BE2C (cell line): Measurements from ENCODE around the gene JAKMIP1.

Source experiments
- DNase-seq: peaks from one replicate; pipeline ENCODE4 v3.0.0-alpha.2; 2020
- H3K27me3 ChIP-seq: fragments of 250-450 bp; sonication (Bioruptor Pico); 2 replicates; pipeline ENCODE4 v1.5.1; 2020; ENCODE audit warnings: mild to moderate bottlenecking
- H3K36me3 ChIP-seq: fragments of 250-450 bp; sonication (Bioruptor Pico); 2 replicates; pipeline ENCODE4 v1.5.1; 2020; ENCODE audit warnings: mild to moderate bottlenecking
- H3K4me1 ChIP-seq: fragments of 250-450 bp; sonication (Bioruptor Pico); 2 replicates; pipeline ENCODE4 v1.5.1; 2020
- H3K4me3 ChIP-seq: 2 replicates; pipeline ENCODE4 v1.5.1; 2011; ENCODE audit warnings: low read depth, low read length
- H3K9me3 ChIP-seq: fragments of 250-450 bp; sonication (Bioruptor Pico); 2 replicates; pipeline ENCODE4 v1.5.1; 2020
- CTCF ChIP-seq: IDR thresholded peaks from 2 replicates; pipeline ENCODE4 v1.5.1; 2012; ENCODE audit warnings: mild to moderate bottlenecking, low read depth, low read length

JAKMIP1 gene

GRCh38 chr4:6126971-6127745 lies 73.2 kb downstream of the JAKMIP1 start:
- TF ChIP-seq CTCF: no peak
- Histone ChIP-seq H3K36me3 (no peaks in the 10 kb centered on the region), H3K4me3 (no peak overlapping the region), H3K4me1 (no peaks in the 10 kb centered on the region), H3K27me3 (no peaks in the 10 kb centered on the region), H3K9me3 (no peaks in the 10 kb centered on the region)
- no peak for DNase-seq

- Histone ChIP-seq H3K4me3 (no peak overlapping the region), H3K9me3 (no peaks in the 10 kb centered on the region), H3K4me1 (no peaks in the 10 kb centered on the region), H3K27me3 (no peaks in the 10 kb centered on the region), H3K36me3 (no peaks in the 10 kb centered on the region)
- no peak for TF ChIP-seq CTCF
- DNase-seq: no peak
Measured at GRCh38 chr4:6125103-6125651, 75.2 kb downstream of the JAKMIP1 start.

- no peak for DNase-seq
- Histone ChIP-seq H3K4me1 (no peaks in the 10 kb centered on the region), H3K4me3 (no peak overlapping the region), H3K27me3 (no peaks in the 10 kb centered on the region), H3K9me3 (no peaks in the 10 kb centered on the region), H3K36me3 (no peaks in the 10 kb centered on the region)
- no peak for TF ChIP-seq CTCF
Measured at GRCh38 chr4:6124386-6125102, 75.8 kb downstream of the JAKMIP1 start.

- no peaks in the 10 kb centered on the region for H3K27me3 ChIP-seq
- H3K4me3 ChIP-seq: no peak overlapping the region
- H3K4me1 ChIP-seq: no peaks in the 10 kb centered on the region
- no peak for TF ChIP-seq CTCF
- DNase-seq: no peak
- no peaks in the 10 kb centered on the region for H3K9me3 ChIP-seq
- no peaks in the 10 kb centered on the region for H3K36me3 ChIP-seq
Measured at GRCh38 chr4:6123976-6124375, 76.4 kb downstream of the JAKMIP1 start.

- Histone ChIP-seq H3K4me3 (no peak overlapping the region), H3K4me1 (no peaks in the 10 kb centered on the region), H3K27me3 (no peaks in the 10 kb centered on the region), H3K9me3 (no peaks in the 10 kb centered on the region), H3K36me3 (no peaks in the 10 kb centered on the region)
- no peak for DNase-seq
- no peak for TF ChIP-seq CTCF
Measured at GRCh38 chr4:6123541-6123940, 76.8 kb downstream of the JAKMIP1 start.

- H3K27me3 ChIP-seq: no peaks in the 10 kb centered on the region
- H3K9me3 ChIP-seq: no peaks in the 10 kb centered on the region
- no peak overlapping the region for H3K4me3 ChIP-seq
- H3K4me1 ChIP-seq: peaks cover 1% of the 10 kb centered on the region; the same call in 1 of the 2 replicates
- DNase-seq: no peak
- H3K36me3 ChIP-seq: no peaks in the 10 kb centered on the region
- no peak for TF ChIP-seq CTCF
Measured at GRCh38 chr4:6123116-6123515, 77.2 kb downstream of the JAKMIP1 start.
